PC-9 (cell line): ENCODE data around the gene OSER1. TPM values are rescaled to one million over a fixed set of nuclear protein-coding genes. Genes with fewer than 3 reads are reported as not detected.
A peak's percentile ranks its signal among the peaks of the same experiment; 100 is the strongest.
"Not testable (repeated sequence)": the region's sequence is repeated elsewhere in the genome, so short reads cannot be mapped to it uniquely, and the experiment has no call there.

Experiments used
- BruUV-seq: library from RNA; stranded (reverse); fragments of 400-500 nt; replicated peaks from 2 replicates; lab custom pipeline; 2021; lab: Mats Ljungman, UMichigan
- CTCF ChIA-PET: fragments of 300-600 bp; sonication (Branson Sonifier 250); formaldehyde crosslinking; loops from one replicate; lab custom pipeline; 2022; ENCODE audit warnings: antibody characterized with exemption; lab: Charles Lee
- POLR2A ChIA-PET: fragments of 300-600 bp; sonication (Branson Sonifier 250); formaldehyde crosslinking; loops from one replicate; lab custom pipeline; 2022; ENCODE audit warnings: antibody characterized with exemption; ENCODE audit not compliant: unreplicated experiment; lab: Charles Lee
- DNase-seq, 2 experiments: peaks; one replicate each; pipeline versions ENCODE4 v3.0.0 to v3.0.0-alpha.2; 2015 to 2022; ENCODE audit warnings: mixed read lengths in 1 of 2
- H2AFZ ChIP-seq: fragments of 200-600 bp; sonication (generic); 2 replicates; pipeline ENCODE4 v1.8.1; 2017; ENCODE audit warnings: antibody characterized with exemption
- H3F3A ChIP-seq: fragments of 200-600 bp; sonication (generic); 2 replicates; pipeline ENCODE4 v1.8.1; 2017; ENCODE audit warnings: antibody characterized with exemption, mild to moderate bottlenecking, low read depth; ENCODE audit not compliant: insufficient read depth
- H3K27ac ChIP-seq: fragments of 200-600 bp; sonication (generic); 2 replicates; pipeline ENCODE4 v1.6.1; 2016; ENCODE audit warnings: mixed run types
- H3K27me3 ChIP-seq: fragments of 200-600 bp; sonication (generic); 2 replicates; pipeline ENCODE4 v1.6.1; 2016; ENCODE audit warnings: low read depth, mixed run types; ENCODE audit not compliant: insufficient read depth
- H3K36me3 ChIP-seq: fragments of 200-600 bp; sonication (generic); 2 replicates; pipeline ENCODE4 v1.6.1; 2016; ENCODE audit warnings: low read depth, mixed run types
- H3K4me1 ChIP-seq: fragments of 200-600 bp; sonication (generic); replicated peaks from 2 replicates; pipeline ENCODE4 v1.6.1; 2016; ENCODE audit warnings: mixed run types; ENCODE audit not compliant: insufficient read depth
- H3K4me2 ChIP-seq: fragments of 200-600 bp; sonication (generic); 2 replicates; pipeline ENCODE4 v1.6.1; 2017; ENCODE audit warnings: mixed run types
- H3K4me3 ChIP-seq: fragments of 200-600 bp; sonication (generic); 2 replicates; pipeline ENCODE4 v1.6.1; 2016; ENCODE audit warnings: mixed run types
- H3K79me2 ChIP-seq: fragments of 200-600 bp; sonication (generic); 2 replicates; pipeline ENCODE4 v1.6.1; 2017; ENCODE audit warnings: low read depth, mixed run types
- H3K9me2 ChIP-seq: fragments of 200-600 bp; sonication (generic); 2 replicates; pipeline ENCODE4 v1.8.1; 2017; ENCODE audit warnings: mild to moderate bottlenecking; ENCODE audit not compliant: insufficient read depth
- H3K9me3 ChIP-seq: fragments of 200-600 bp; sonication (generic); 2 replicates; pipeline ENCODE4 v1.8.1; 2016; ENCODE audit warnings: low read depth; ENCODE audit not compliant: insufficient read depth
- H4K20me1 ChIP-seq: fragments of 200-600 bp; sonication (generic); 2 replicates; pipeline ENCODE4 v1.8.1; 2017; ENCODE audit not compliant: insufficient read depth
- EZH2 ChIP-seq: fragments of 200-600 bp; sonication (generic); IDR thresholded peaks from 2 replicates; pipeline ENCODE4 v1.8.0; 2017; ENCODE audit warnings: antibody characterized with exemption, low read depth
- intact Hi-C: fragments of 100-400 bp; cut with micrococcal nuclease; formaldehyde crosslinking; loops from one replicate; pipeline ENCODE4 v1.10.0; 2022; ENCODE audit not compliant: unreplicated experiment
- total RNA-seq: library from RNA; stranded (reverse); gene quantifications from 2 replicates; pipeline ENCODE4 v1.2.3, GENCODE V29; 2021
- TF ChIP-seq, protein P1 (sequence below): fragments of 200-600 bp; sonication (generic); conservative IDR thresholded peaks from 2 replicates; pipeline ENCODE4 v1.6.1; 2017; ENCODE audit warnings: mixed run types, antibody characterized with exemption, mild to moderate bottlenecking, moderate library complexity

The OSER1 gene
- total RNA-seq, 1 experiment from 2014 or later, result 136 TPM

DNA sequence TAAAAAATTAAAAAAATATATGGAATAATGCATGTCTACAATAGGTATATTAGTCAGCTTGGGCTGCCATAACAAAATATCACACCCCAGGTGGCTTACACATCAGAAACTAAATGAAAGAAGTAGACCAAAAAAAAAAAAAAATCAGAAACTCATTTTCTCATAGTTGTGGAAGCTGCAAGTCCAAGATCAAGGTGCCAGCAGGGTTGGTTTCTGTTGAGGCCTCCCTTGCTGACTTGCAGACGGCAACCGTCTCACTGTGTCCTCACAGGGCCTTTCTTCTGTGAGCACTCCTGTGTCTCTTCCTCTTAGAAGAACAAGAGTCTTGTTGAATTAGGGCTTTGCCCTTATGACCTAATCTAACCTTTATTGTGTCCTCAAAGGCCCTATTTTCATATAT, 25.1 kb upstream of the OSER1 start:
- Histone ChIP-seq H2AFZ (no peak overlapping the region), H3K79me2 (no peaks in the 10 kb centered on the region), H3K36me3 (no peaks in the 10 kb centered on the region), H3K4me1 (no peaks in the 10 kb centered on the region), H3F3A (no peaks in the 10 kb centered on the region; the same call in 1 of the 2 replicates), H3K4me2 (no peak overlapping the region), H3K9me3 (no peaks in the 10 kb centered on the region), H3K9me2 (no peaks in the 10 kb centered on the region), H3K4me3 (no peak overlapping the region), H3K27ac (no peak overlapping the region), H4K20me1 (no peaks in the 10 kb centered on the region; the same call in 1 of the 2 replicates), H3K27me3 (peaks cover 8% of the 10 kb centered on the region)
- DNase-seq, result no peak
- POLR2A ChIA-PET, result no interaction called here
- intact Hi-C loops, result no loop called here
- TF ChIP-seq, protein P1, sequence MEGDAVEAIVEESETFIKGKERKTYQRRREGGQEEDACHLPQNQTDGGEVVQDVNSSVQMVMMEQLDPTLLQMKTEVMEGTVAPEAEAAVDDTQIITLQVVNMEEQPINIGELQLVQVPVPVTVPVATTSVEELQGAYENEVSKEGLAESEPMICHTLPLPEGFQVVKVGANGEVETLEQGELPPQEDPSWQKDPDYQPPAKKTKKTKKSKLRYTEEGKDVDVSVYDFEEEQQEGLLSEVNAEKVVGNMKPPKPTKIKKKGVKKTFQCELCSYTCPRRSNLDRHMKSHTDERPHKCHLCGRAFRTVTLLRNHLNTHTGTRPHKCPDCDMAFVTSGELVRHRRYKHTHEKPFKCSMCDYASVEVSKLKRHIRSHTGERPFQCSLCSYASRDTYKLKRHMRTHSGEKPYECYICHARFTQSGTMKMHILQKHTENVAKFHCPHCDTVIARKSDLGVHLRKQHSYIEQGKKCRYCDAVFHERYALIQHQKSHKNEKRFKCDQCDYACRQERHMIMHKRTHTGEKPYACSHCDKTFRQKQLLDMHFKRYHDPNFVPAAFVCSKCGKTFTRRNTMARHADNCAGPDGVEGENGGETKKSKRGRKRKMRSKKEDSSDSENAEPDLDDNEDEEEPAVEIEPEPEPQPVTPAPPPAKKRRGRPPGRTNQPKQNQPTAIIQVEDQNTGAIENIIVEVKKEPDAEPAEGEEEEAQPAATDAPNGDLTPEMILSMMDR, result no peak
- no peak for TF ChIP-seq EZH2
- CTCF ChIA-PET, result no interaction called here
- BruUV-seq, result no TSS peak

DNA sequence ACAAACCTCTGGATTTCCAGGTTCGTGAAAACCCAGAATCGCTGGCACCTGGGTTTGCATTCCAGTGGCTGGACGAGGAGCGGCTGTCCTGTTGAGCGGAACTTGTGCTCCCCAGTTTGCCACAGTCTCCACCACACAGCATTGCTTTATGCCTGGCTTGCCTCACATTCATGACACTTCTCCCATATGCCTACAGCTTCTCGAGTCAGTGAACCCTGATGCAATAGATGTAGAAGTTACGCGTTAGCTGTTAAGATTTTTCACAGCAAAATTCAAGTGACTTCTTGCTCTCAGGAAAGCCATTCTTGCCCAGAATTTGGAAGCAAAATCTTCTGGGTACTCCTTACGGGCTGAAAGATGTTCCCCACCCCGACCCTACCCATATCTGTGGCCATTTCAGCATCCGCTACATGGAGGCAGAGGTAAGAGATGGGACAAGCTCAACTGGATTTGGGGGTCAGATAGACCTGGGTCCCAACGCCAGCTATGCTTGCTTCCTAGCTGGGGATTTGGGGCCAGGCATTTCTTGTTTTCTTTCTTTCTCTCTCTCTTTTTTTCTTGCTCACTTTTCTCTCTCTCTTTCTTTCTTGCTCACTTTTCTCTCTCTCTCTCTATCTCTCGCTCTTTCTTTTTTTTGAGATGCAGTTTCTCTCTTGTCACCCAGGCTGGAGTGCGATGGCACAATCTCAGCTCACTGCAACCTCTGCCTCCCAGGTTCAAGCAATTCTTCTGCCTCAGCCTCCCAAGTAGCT, 24.2 kb upstream of the OSER1 start:
- TF ChIP-seq EZH2, result no peak
- TF ChIP-seq, protein P1, result no peak
- Histone ChIP-seq H3K4me1 (no peaks in the 10 kb centered on the region), H3K27me3 (peaks cover 6% of the 10 kb centered on the region; the same call in 1 of the 2 replicates), H3K4me3 (no peak overlapping the region), H3K9me3 (no peaks in the 10 kb centered on the region), H2AFZ (peak overlapping the region; percentile 44; the same call in 1 of the 2 replicates), H3K4me2 (peak overlapping the region; percentile 30), H3K36me3 (no peaks in the 10 kb centered on the region), H3K27ac (no peak overlapping the region), H3F3A (no peaks in the 10 kb centered on the region; the same call in 1 of the 2 replicates), H3K79me2 (no peaks in the 10 kb centered on the region), H4K20me1 (no peaks in the 10 kb centered on the region; the same call in 1 of the 2 replicates), H3K9me2 (no peaks in the 10 kb centered on the region)
- intact Hi-C loops, result no loop called here
- CTCF ChIA-PET, result no interaction called here
- POLR2A ChIA-PET, result no interaction called here
- BruUV-seq, result no TSS peak
- DNase-seq, result no peak

DNA sequence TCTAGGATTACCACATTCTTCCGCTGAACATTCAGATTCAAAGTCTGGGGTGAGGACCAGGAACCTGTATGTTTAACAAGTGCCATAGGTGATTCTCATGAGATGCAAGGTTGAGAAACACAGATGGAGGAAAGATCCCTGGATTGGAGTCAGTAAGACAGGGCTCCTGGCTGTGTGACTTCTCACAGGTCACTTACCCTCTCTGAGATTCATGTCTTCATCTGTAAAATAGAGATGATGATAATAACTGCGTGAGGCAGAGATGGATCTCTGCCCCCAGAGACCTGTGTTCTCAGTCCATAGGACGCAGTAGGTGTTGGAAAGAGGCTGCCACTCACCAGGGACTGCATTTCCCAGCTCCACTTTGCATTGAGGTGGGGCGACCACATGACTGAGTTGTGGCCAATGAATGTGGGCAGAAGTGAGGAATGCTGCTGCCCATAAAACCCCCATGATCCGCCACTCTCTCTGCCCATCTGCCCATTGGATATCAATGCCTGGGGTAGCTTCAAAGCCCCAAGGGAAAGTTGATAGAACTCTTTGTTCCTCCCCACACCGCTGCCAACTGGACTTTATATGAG, 23.0 kb upstream of the OSER1 start:
- CTCF ChIA-PET, result interaction anchor here (0.6 kb wide), 1 partner anchor 75 kb away, joined by 4 read pairs; no protein-coding TSS in a partner anchor
- no peak for DNase-seq
- no TSS peak for BruUV-seq
- Histone ChIP-seq H4K20me1 (no peaks in the 10 kb centered on the region; the same call in 1 of the 2 replicates), H3K27me3 (peaks cover under 1% of the 10 kb centered on the region; the same call in 1 of the 2 replicates), H3K27ac (no peak overlapping the region), H3K4me1 (no peaks in the 10 kb centered on the region), H2AFZ (no peak overlapping the region), H3K4me2 (no peak overlapping the region), H3K36me3 (no peaks in the 10 kb centered on the region), H3K9me2 (no peaks in the 10 kb centered on the region), H3K79me2 (no peaks in the 10 kb centered on the region), H3F3A (no peaks in the 10 kb centered on the region; the same call in 1 of the 2 replicates), H3K9me3 (no peaks in the 10 kb centered on the region), H3K4me3 (no peak overlapping the region)
- TF ChIP-seq EZH2, result no peak
- TF ChIP-seq, protein P1, result no peak
- intact Hi-C loops, result no loop called here
- POLR2A ChIA-PET, result no interaction called here

- H4K20me1 ChIP-seq, BruUV-seq, H3F3A ChIP-seq, intact Hi-C loops, H3K9me3 ChIP-seq, H3K79me2 ChIP-seq, H3K9me2 ChIP-seq, H2AFZ ChIP-seq, H3K27ac ChIP-seq, H3K27me3 ChIP-seq, CTCF ChIA-PET, H3K4me1 ChIP-seq, DNase-seq, H3K4me3 ChIP-seq, H3K36me3 ChIP-seq, H3K4me2 ChIP-seq, POLR2A ChIA-PET: not testable (repeated sequence)
Observed at GRCh38 chr20:44232469-44232856, 21.9 kb upstream of the OSER1 start.
